Endodermal cell (in vitro differentiated cells): ENCODE measurements around the gene PDE8A. TPM values are rescaled to one million over a fixed set of nuclear protein-coding genes. Genes with fewer than 3 reads are reported as not detected.

Experiments
- DNase-seq: peaks from one replicate; pipeline ENCODE4 v3.0.0-alpha.2; 2017
- H3K27ac ChIP-seq: 2 replicates; pipeline ENCODE4 v1.5.1; 2013; ENCODE audit warnings: mild to moderate bottlenecking, low read depth, low read length, moderate library complexity
- H3K27me3 ChIP-seq: 2 replicates; pipeline ENCODE4 v1.6.1; 2013; ENCODE audit warnings: mild to moderate bottlenecking, low read length, moderate library complexity; ENCODE audit not compliant: insufficient read depth, control insufficient read depth, poor library complexity, severe bottlenecking
- H3K36me3 ChIP-seq: 2 replicates; pipeline ENCODE4 v1.7.0; 2013; ENCODE audit warnings: mild to moderate bottlenecking, low read length, moderate library complexity; ENCODE audit not compliant: control insufficient read depth, insufficient read depth
- H3K4me1 ChIP-seq: one replicate; pipeline ENCODE4 v1.7.0; 2013; ENCODE audit warnings: low read length; ENCODE audit not compliant: control insufficient read depth, insufficient read depth
- H3K4me3 ChIP-seq: 2 replicates; pipeline ENCODE4 v1.5.1; 2013; ENCODE audit warnings: mild to moderate bottlenecking, low read length, moderate library complexity
- H3K9ac ChIP-seq: 2 replicates; pipeline ENCODE4 v1.6.1; 2013; ENCODE audit warnings: mild to moderate bottlenecking, low read length, moderate library complexity; ENCODE audit not compliant: poor library complexity, severe bottlenecking; ENCODE audit errors: extremely low read depth
- H3K9me3 ChIP-seq: 2 replicates; pipeline ENCODE4 v1.6.1; 2013; ENCODE audit warnings: mild to moderate bottlenecking, low read length, moderate library complexity; ENCODE audit not compliant: control insufficient read depth
- H3K27ac Mint-ChIP-seq: 2 replicates; pipeline ENCODE4 v1.8.0; 2020; ENCODE audit warnings: mixed read lengths
- H3K27me3 Mint-ChIP-seq: 2 replicates; pipeline ENCODE4 v1.8.0; 2021; ENCODE audit warnings: mild to moderate bottlenecking, mixed read lengths; ENCODE audit not compliant: insufficient read depth
- H3K36me3 Mint-ChIP-seq: 2 replicates; pipeline ENCODE4 v1.8.0; 2020; ENCODE audit warnings: low read depth, mixed read lengths
- H3K4me1 Mint-ChIP-seq: 2 replicates; pipeline ENCODE4 v1.8.0; 2020; ENCODE audit warnings: mixed read lengths
- H3K4me3 Mint-ChIP-seq: 2 replicates; pipeline ENCODE4 v1.8.0; 2020; ENCODE audit warnings: mild to moderate bottlenecking, moderate library complexity, mixed read lengths
- H3K9me3 Mint-ChIP-seq: 2 replicates; pipeline ENCODE4 v1.8.0; 2020; ENCODE audit warnings: mild to moderate bottlenecking, mixed read lengths
- CTCF ChIP-seq: fragments of 200-600 bp; sonication (generic); conservative IDR thresholded peaks from 2 replicates; pipeline ENCODE4 v1.5.0; 2021; ENCODE audit warnings: antibody characterized with exemption, mild to moderate bottlenecking
- WGBS, 2 experiments: methylation state at CpG; one replicate each; pipeline versions ENCODE4 v1.1.5 to v1.1.7; 2013; ENCODE audit warnings: missing lambda C conversion rate in 2 of 2, mixed read lengths in 1 of 2; ENCODE audit not compliant: insufficient coverage in 1 of 2, insufficient read length in 1 of 2; 5-methylcytosine and 5-hydroxymethylcytosine counted together
- total RNA-seq, 2 donors: library from RNA; stranded (reverse); fragmentation: NEBNext Ultra II Directional in 1 of 2; extraction: Animal tissue kit (Norgen Biotek cat#: 25700) in 1 of 2; gene quantifications; 2 replicates in 1 of 2; 3 replicates in 1 of 2; pipeline ENCODE4 v1.2.1, GENCODE V29; 2021

The PDE8A gene
- total RNA-seq, 2 donors from 2014 or later = 14.8 to 15.2 TPM

- 89 to 93% methylated on average over 1 to 6 of the region's 7 CpGs for WGBS, 2 experiments
Measured at GRCh38 chr15:85151145-85151544, 169.5 kb downstream of the PDE8A start.

GRCh38 chr15:85151861-85152260 is 170.2 kb downstream of the PDE8A start:
- TF ChIP-seq CTCF = no peak
- Mint-ChIP-seq H3K36me3 (no peaks in the 10 kb centered on the region), H3K4me3 (no peak overlapping the region), H3K27me3 (peaks cover 15% of the 10 kb centered on the region), H3K27ac (no peak overlapping the region), H3K4me1 (peaks cover 12% of the 10 kb centered on the region), H3K9me3 (no peaks in the 10 kb centered on the region)
- Histone ChIP-seq H3K9ac (no peak overlapping the region), H3K27ac (no peak overlapping the region), H3K4me3 (no peak overlapping the region), H3K9me3 (no peaks in the 10 kb centered on the region), H3K4me1 (no peaks in the 10 kb centered on the region), H3K36me3 (no peaks in the 10 kb centered on the region), H3K27me3 (no peaks in the 10 kb centered on the region)
- 88 to 100% methylated on average over 3 of the region's 3 CpGs for WGBS, 2 experiments
- no peak for DNase-seq

More at GRCh38 chr15:85151145-85151544, 169.5 kb downstream of the PDE8A start:
- Mint-ChIP-seq H3K4me1 (peaks cover 12% of the 10 kb centered on the region), H3K4me3 (no peak overlapping the region), H3K27me3 (peaks cover 13% of the 10 kb centered on the region), H3K36me3 (no peaks in the 10 kb centered on the region), H3K9me3 (no peaks in the 10 kb centered on the region), H3K27ac (no peak overlapping the region)
- H3K27me3 ChIP-seq = no peaks in the 10 kb centered on the region
- no peak overlapping the region for H3K9ac ChIP-seq
- no peak overlapping the region for H3K4me3 ChIP-seq
- no peaks in the 10 kb centered on the region for H3K4me1 ChIP-seq
- DNase-seq = no peak
- H3K9me3 ChIP-seq = no peaks in the 10 kb centered on the region
- no peaks in the 10 kb centered on the region for H3K36me3 ChIP-seq
- TF ChIP-seq CTCF = no peak
- H3K27ac ChIP-seq = no peak overlapping the region

GRCh38 chr15:85154061-85154460 is 172.4 kb downstream of the PDE8A start:
- Histone ChIP-seq H3K36me3 (no peaks in the 10 kb centered on the region), H3K27me3 (no peaks in the 10 kb centered on the region), H3K9ac (no peak overlapping the region), H3K4me3 (no peak overlapping the region), H3K4me1 (no peaks in the 10 kb centered on the region), H3K9me3 (no peaks in the 10 kb centered on the region), H3K27ac (no peak overlapping the region)
- WGBS, 2 experiments = 33 to 40% methylated on average over 1 to 2 of the region's 2 CpGs
- Mint-ChIP-seq H3K4me3 (no peak overlapping the region), H3K36me3 (no peaks in the 10 kb centered on the region), H3K27me3 (peaks cover 15% of the 10 kb centered on the region), H3K9me3 (no peaks in the 10 kb centered on the region), H3K27ac (no peak overlapping the region), H3K4me1 (peaks cover 12% of the 10 kb centered on the region)
- peak; percentile 64 for DNase-seq
- TF ChIP-seq CTCF = peak; percentile 19
